ENCODE data around the gene NDOR1.

DNA sequence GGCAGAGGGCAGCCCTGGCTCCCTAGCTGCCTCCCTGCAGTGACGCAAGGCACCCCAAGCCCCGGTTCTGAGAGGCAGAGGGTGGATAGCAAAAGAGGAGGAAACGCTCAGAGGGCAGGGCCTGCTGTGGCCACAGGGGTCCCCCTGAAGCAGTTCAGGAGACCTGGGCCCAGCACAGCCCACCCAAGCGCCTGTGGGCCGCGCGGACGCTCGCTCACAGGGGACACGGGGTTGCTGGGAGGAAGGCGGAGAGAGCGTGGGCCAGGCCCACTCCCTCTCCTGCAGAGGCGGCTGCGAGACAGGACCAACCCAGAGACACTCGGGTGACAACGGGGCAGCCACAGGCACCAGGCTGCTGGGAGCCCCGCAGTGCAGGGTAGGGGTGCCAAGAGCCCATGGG is 25.7 kb upstream of the NDOR1 start:
- no peak for TF ChIP-seq EZH2 (IDR thresholded peaks at IDR 0.05; ENCODE audit: insufficient read depth, poor library complexity, severe bottlenecking)
- no peak for TF ChIP-seq EZH2phosphoT487 (IDR thresholded peaks at IDR 0.05; ENCODE audit: insufficient read depth, low read depth)

All from GM23248 (cell line).